ENCODE data around the gene GOPC. TPM values are rescaled to one million over a fixed set of nuclear protein-coding genes. Genes with fewer than 3 reads are reported as not detected.

The GOPC gene
- total RNA-seq, 1 experiment from 2014 or later: 24.2 TPM

- Histone ChIP-seq H3K79me2 (ENCODE audit: insufficient read depth, low read length) (no peaks in the 10 kb centered on the region), H3K4me3 (replicated peaks in 1 of 2; ENCODE audit: low read depth in 1 of 2, low read length in 2 of 2) (no peak overlapping the region), H2AFZ (ENCODE audit: low read depth, low read length, poor library complexity, severe bottlenecking) (no peak overlapping the region), H3K4me1 (ENCODE audit: control insufficient read depth in 1 of 2, insufficient read depth in 2 of 2, low read length in 2 of 2) (no peaks in the 10 kb centered on the region), H3K27me3 (ENCODE audit: insufficient read depth, low read length) (no peaks in the 10 kb centered on the region), H3K9me2 (ENCODE audit: insufficient read depth) (no peaks in the 10 kb centered on the region), H3K27ac (ENCODE audit: low read depth, low read length) (no peak overlapping the region), H3K36me3 (ENCODE audit: control insufficient read depth in 1 of 2, insufficient read depth in 2 of 2, low read length in 2 of 2) (no peaks in the 10 kb centered on the region), H3K9me3 (ENCODE audit: control insufficient read depth in 1 of 2, insufficient read depth in 1 of 2, low read depth in 1 of 2, low read length in 2 of 2) (peaks cover 0 to 11% of the 10 kb centered on the region in 2 experiments; a peak in 2 of 4 replicates), H3K9ac (ENCODE audit: low read length) (no peak overlapping the region), H3K4me2 (ENCODE audit: low read length) (no peak overlapping the region), H4K20me1 (ENCODE audit: insufficient read depth) (no peaks in the 10 kb centered on the region)
- ATAC-seq (no peak), DNase-seq (ENCODE audit: low read depth, low spot score) (no peak)
- ChIA-PET CTCF (no interaction called here), POLR2A (no interaction called here), RAD21 (ENCODE audit: low non-redundant PET in 1 of 2, low total read pairs in 2 of 2, uncharacterized antibody in 2 of 2, unreplicated experiment in 2 of 2) (no interaction called here)
- intact Hi-C loops (cut with micrococcal nuclease): no loop called here
- BruUV-seq (replicated peaks): no TSS peak
- TF ChIP-seq ZFX (IDR thresholded peaks at IDR 0.05): no peak
- TF ChIP-seq CEBPB (IDR thresholded peaks at IDR 0.05; ENCODE audit: low read depth): no peak
- TF ChIP-seq FOSL1 (IDR thresholded peaks at IDR 0.05; ENCODE audit: low read depth): no peak
- TF ChIP-seq ZNF274 (IDR thresholded peaks at IDR 0.05; ENCODE audit: low read depth, low read length): no peak
- TF ChIP-seq, protein P1, sequence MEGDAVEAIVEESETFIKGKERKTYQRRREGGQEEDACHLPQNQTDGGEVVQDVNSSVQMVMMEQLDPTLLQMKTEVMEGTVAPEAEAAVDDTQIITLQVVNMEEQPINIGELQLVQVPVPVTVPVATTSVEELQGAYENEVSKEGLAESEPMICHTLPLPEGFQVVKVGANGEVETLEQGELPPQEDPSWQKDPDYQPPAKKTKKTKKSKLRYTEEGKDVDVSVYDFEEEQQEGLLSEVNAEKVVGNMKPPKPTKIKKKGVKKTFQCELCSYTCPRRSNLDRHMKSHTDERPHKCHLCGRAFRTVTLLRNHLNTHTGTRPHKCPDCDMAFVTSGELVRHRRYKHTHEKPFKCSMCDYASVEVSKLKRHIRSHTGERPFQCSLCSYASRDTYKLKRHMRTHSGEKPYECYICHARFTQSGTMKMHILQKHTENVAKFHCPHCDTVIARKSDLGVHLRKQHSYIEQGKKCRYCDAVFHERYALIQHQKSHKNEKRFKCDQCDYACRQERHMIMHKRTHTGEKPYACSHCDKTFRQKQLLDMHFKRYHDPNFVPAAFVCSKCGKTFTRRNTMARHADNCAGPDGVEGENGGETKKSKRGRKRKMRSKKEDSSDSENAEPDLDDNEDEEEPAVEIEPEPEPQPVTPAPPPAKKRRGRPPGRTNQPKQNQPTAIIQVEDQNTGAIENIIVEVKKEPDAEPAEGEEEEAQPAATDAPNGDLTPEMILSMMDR (IDR thresholded peaks at IDR 0.05 in 2 of 3, conservative IDR thresholded peaks at IDR 0.05 in 1 of 3; ENCODE audit: borderline replicate concordance in 1 of 3, insufficient read depth in 1 of 3, low read depth in 2 of 3, low read length in 2 of 3): no peak
- no peak for TF ChIP-seq EZH2 (IDR thresholded peaks at IDR 0.05)
- TF ChIP-seq SP1 (IDR thresholded peaks at IDR 0.05; ENCODE audit: low read depth): no peak
- TF ChIP-seq SIN3A (IDR thresholded peaks at IDR 0.05; ENCODE audit: low read depth): no peak
- TF ChIP-seq CBX3 (IDR thresholded peaks at IDR 0.05; ENCODE audit: low read depth): no peak
These were observed 26.9 kb upstream of the GOPC start for GRCh38 chr6:117629119-117629660.

DNA sequence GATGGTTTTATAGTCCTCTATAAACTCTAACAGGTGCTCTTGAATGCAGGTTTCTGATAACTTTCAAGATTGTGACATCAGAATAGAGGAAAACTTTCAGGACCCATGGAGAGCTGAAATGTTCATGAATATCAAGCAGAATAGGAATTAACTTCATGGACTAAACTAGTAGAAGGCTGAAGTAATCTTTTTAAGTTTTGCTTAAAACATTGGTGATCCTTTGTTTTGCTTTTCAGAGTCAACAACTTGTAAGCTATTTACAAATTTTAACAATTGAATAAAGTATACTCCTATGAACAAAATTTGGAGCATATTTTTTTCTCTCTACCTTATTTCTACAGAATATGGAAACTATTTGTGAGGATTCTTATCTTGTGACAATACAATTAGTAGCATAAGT lies 25.2 kb upstream of the GOPC start:
- no peak overlapping the region for H3K4me2 ChIP-seq (ENCODE audit: low read length)
- ATAC-seq: no peak
- no peaks in the 10 kb centered on the region for H4K20me1 ChIP-seq (ENCODE audit: insufficient read depth)
- no peaks in the 10 kb centered on the region for H3K9me2 ChIP-seq (ENCODE audit: insufficient read depth)
- no peak overlapping the region for H2AFZ ChIP-seq (ENCODE audit: low read depth, low read length, poor library complexity, severe bottlenecking)
- no peak overlapping the region for H3K4me3 ChIP-seq (replicated peaks in 1 of 2; ENCODE audit: low read depth in 1 of 2, low read length in 2 of 2)
- ChIA-PET POLR2A (no interaction called here), RAD21 (ENCODE audit: low non-redundant PET in 1 of 2, low total read pairs in 2 of 2, uncharacterized antibody in 2 of 2, unreplicated experiment in 2 of 2) (no interaction called here), CTCF (no interaction called here)
- H3K27ac ChIP-seq (ENCODE audit: low read depth, low read length): no peak overlapping the region
- intact Hi-C loops (cut with micrococcal nuclease): no loop called here
- no TSS peak for BruUV-seq (replicated peaks)
- no peak overlapping the region for H3K9ac ChIP-seq (ENCODE audit: low read length)
- H3K9me3 ChIP-seq (ENCODE audit: control insufficient read depth in 1 of 2, insufficient read depth in 1 of 2, low read depth in 1 of 2, low read length in 2 of 2): peaks cover 0 to 11% of the 10 kb centered on the region in 2 experiments; a peak in 2 of 4 replicates
- no peak for DNase-seq (ENCODE audit: low read depth, low spot score)
- H3K36me3 ChIP-seq (ENCODE audit: control insufficient read depth in 1 of 2, insufficient read depth in 2 of 2, low read length in 2 of 2): no peaks in the 10 kb centered on the region
- H3K27me3 ChIP-seq (ENCODE audit: insufficient read depth, low read length): no peaks in the 10 kb centered on the region
- H3K4me1 ChIP-seq (ENCODE audit: control insufficient read depth in 1 of 2, insufficient read depth in 2 of 2, low read length in 2 of 2): no peaks in the 10 kb centered on the region
- H3K79me2 ChIP-seq (ENCODE audit: insufficient read depth, low read length): no peaks in the 10 kb centered on the region
- TF ChIP-seq ZBTB33 (IDR thresholded peaks at IDR 0.05; ENCODE audit: extremely low read depth, insufficient replicate concordance, low read length) (no peak), TCF7L2 (IDR thresholded peaks at IDR 0.05; ENCODE audit: borderline replicate concordance, extremely low read depth, insufficient read depth, insufficient read length) (no peak), SRF (IDR thresholded peaks at IDR 0.05; ENCODE audit: low read depth) (no peak)
